Measurements from ENCODE around the gene CDH22.

Gene CDH22

GRCh38 chr20:46210672-46211330 lies 97.5 kb downstream of the CDH22 start:
- TF ChIP-seq CTCF (IDR thresholded peaks at IDR 0.05) = no peak
- Histone ChIP-seq H3K4me3 (no peak overlapping the region), H3K27ac (no peak overlapping the region)
- no peak for DNase-seq (ENCODE audit: low spot score)

DNA sequence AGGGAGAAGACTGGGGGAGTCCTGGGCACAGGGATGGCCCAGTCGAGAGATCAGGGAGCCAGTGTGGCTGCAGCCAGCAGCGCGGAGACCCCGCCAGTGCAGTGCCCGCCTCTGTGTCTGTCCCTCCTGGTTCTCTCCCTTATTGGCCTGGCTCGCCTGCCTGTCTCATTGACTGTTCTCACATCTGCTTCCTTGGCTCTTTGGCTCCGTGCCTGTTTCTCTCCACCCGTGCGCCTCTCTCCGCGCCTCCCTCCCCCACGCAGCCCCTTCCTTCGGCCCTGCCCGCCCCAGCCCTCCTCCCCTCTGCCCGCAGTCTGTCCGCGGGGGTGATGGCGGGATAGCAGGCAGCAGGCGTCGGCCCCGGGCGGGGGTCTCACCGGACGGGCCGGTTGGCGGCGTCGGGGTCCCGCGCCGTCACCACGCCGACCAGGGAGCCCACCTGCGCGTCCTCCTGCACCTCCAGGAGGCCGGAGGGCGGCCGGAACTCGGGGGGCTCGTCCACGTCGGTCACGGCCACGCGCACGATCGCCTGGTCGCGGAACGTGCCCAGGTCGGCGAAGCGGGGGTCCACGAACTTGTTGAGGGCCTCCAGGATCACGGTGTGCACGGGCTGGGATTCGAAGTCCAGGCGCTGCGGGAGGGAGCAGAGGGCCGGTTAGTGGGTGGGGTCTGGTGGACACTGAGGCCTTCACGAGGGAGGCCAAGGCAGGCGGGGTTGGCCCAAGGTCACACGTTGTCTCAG lies 98.2 kb downstream of the CDH22 start:
- Histone ChIP-seq H3K4me3 (no peak overlapping the region), H3K27ac (no peak overlapping the region)
- TF ChIP-seq CTCF (IDR thresholded peaks at IDR 0.05) = no peak
- no peak for DNase-seq (ENCODE audit: low spot score)

DNA sequence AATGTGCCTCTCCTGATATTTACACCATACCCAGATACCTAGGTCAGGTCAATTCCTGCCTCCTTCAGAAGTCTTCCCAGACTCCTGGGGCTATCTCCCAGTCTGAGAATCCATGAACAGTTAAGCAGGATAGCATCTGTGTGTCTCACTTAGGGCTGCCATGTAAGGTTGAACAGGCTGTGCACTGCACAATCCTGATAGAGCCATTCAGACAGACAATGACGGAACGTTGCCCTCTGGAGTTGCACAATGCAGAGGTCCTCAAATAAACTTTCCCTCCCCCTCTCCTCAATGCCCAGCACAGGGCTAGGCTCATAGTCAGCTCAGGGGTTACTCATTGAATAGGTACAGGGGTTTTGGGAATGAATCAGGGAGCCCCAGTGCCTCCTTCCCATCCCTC lies 100.5 kb downstream of the CDH22 start:
- Histone ChIP-seq H3K4me3 (no peak overlapping the region), H3K27ac (no peak overlapping the region)
- no peak for DNase-seq (ENCODE audit: low spot score)
- TF ChIP-seq CTCF (IDR thresholded peaks at IDR 0.05) = no peak

DNA sequence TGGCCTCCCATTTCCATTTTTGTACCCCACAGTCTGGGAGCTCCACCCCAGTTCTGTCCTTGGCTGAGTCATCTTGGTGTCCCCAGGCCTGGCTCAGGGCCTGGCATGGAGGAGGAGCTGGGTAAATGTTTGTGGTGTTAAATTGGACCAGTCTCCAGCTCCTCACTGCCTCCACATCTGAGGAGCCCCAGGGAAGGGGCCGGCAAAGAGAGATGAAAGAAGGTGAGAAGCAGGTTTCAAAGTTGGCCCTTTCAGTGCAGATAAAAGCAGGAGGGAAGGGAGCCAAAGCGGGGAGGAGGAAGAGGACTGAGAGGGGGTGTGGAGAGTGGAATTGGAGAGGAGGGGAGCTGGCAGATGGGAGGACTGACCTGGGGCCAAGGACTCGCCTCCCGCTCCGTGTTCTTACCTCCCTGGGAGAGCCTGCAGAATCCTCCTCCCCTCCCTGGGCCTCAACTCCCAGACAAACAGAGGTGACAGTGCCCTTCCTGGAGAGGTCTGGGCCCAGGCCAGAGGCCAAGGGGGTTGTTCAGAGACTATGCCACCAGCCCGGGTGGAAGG lies 101.2 kb downstream of the CDH22 start:
- Histone ChIP-seq H3K27ac (peak overlapping the region in 1 of 2 donors; percentile 16), H3K4me3 (no peak overlapping the region)
- no peak for DNase-seq (ENCODE audit: low spot score)
- TF ChIP-seq CTCF (IDR thresholded peaks at IDR 0.05) = no peak

DNA sequence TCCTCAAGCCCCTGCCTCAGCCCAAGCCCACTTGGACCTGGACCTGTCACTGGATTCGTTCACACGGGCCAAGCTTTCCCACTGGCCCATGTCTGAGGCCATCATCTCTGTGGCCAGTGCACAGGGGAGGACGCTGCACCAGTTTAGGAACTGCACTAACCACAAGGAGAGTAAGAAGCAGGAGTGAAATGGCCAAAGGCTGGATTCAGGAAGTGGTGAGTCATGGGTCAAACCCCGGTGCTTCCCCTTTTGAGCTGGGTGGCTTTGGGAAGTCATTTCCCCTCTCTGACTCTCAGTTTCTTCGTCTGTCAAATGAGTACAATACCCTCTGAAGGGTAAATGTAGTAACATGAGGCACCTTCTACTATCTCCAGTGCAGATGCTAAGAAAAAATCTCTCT lies 102.3 kb downstream of the CDH22 start:
- Histone ChIP-seq H3K4me3 (no peak overlapping the region), H3K27ac (peak overlapping the region in 1 of 2 donors; percentile 16)
- no peak for DNase-seq (ENCODE audit: low spot score)
- no peak for TF ChIP-seq CTCF (IDR thresholded peaks at IDR 0.05)

GRCh38 chr20:46205349-46205748 lies 102.9 kb downstream of the CDH22 start:
- Histone ChIP-seq H3K4me3 (no peak overlapping the region), H3K27ac (peak overlapping the region in 1 of 2 donors; percentile 0)
- no peak for DNase-seq (ENCODE audit: low spot score)
- TF ChIP-seq CTCF (IDR thresholded peaks at IDR 0.05) = no peak
